Mesendoderm (in vitro differentiated cells): ENCODE results near the gene PKNOX2.

Source experiments
- DNase-seq: peaks from one replicate; pipeline ENCODE4 v3.0.0; 2013
- H2AK5ac ChIP-seq: 2 replicates; pipeline ENCODE4 v1.6.1; 2013; ENCODE audit warnings: low read length, inconsistent platforms
- H2BK120ac ChIP-seq: 2 replicates; pipeline ENCODE4 v1.6.1; 2013; ENCODE audit warnings: low read depth, mild to moderate bottlenecking, low read length, moderate library complexity, mixed read lengths
- H2BK15ac ChIP-seq: replicated peaks from 2 replicates; pipeline ENCODE4 v1.6.1; 2013; ENCODE audit warnings: low read depth, mild to moderate bottlenecking, moderate library complexity
- H2BK5ac ChIP-seq: 2 replicates; pipeline ENCODE4 v1.6.1; 2013; ENCODE audit warnings: low read length, inconsistent platforms
- H3K18ac ChIP-seq: 2 replicates; pipeline ENCODE4 v1.6.1; 2013; ENCODE audit warnings: mild to moderate bottlenecking, low read length, mixed read lengths
- H3K23ac ChIP-seq: one replicate; pipeline ENCODE4 v1.6.1; 2013; ENCODE audit warnings: low read length
- H3K27ac ChIP-seq: 2 replicates; pipeline ENCODE4 v1.5.1; 2013; ENCODE audit warnings: low read depth, mild to moderate bottlenecking, inconsistent platforms, low read length, moderate library complexity
- H3K27me3 ChIP-seq: 2 replicates; pipeline ENCODE4 v1.6.1; 2013; ENCODE audit warnings: low read length, control low read depth, mild to moderate bottlenecking, inconsistent platforms; ENCODE audit not compliant: insufficient read depth, poor library complexity
- H3K36me3 ChIP-seq: 2 replicates; pipeline ENCODE4 v1.6.1; 2013; ENCODE audit warnings: low read length, inconsistent platforms; ENCODE audit not compliant: control insufficient read depth, insufficient read depth
- H3K4ac ChIP-seq: one replicate; pipeline ENCODE4 v1.6.1; 2013; ENCODE audit warnings: low read depth, mild to moderate bottlenecking, low read length, moderate library complexity
- H3K4me1 ChIP-seq: 2 replicates; pipeline ENCODE4 v1.6.1; 2013; ENCODE audit warnings: low read depth, low read length, inconsistent platforms; ENCODE audit not compliant: control insufficient read depth
- H3K4me2 ChIP-seq: 2 replicates; pipeline ENCODE4 v1.6.1; 2013; ENCODE audit warnings: low read length
- H3K4me3 ChIP-seq: 2 replicates; pipeline ENCODE4 v1.5.1; 2013; ENCODE audit warnings: mild to moderate bottlenecking, low read length
- H3K56ac ChIP-seq: one replicate; pipeline ENCODE4 v1.6.1; 2013; ENCODE audit warnings: low read length
- H3K79me1 ChIP-seq: 2 replicates; pipeline ENCODE4 v1.6.1; 2013; ENCODE audit warnings: low read length, inconsistent platforms
- H3K79me2 ChIP-seq: 2 replicates; pipeline ENCODE4 v1.6.1; 2013; ENCODE audit warnings: mild to moderate bottlenecking, low read length; ENCODE audit not compliant: control insufficient read depth, insufficient read depth
- H3K9ac ChIP-seq: 2 replicates; pipeline ENCODE4 v1.6.1; 2013; ENCODE audit warnings: low read length, inconsistent platforms
- H4K5ac ChIP-seq: one replicate; pipeline ENCODE4 v1.6.1; 2013; ENCODE audit warnings: low read length
- H4K8ac ChIP-seq: one replicate; pipeline ENCODE4 v1.6.1; 2013; ENCODE audit warnings: low read depth, mild to moderate bottlenecking, control low read depth, low read length, moderate library complexity
- WGBS: extraction: QIAGEN DNeasy Blood & Tissue Kit; methylation state at CpG from one replicate; pipeline ENCODE4 v1.1.7; 2013; ENCODE audit warnings: low lambda C conversion rate, missing lambda C conversion rate; ENCODE audit not compliant: insufficient coverage; ENCODE audit errors: extremely low coverage; 5-methylcytosine and 5-hydroxymethylcytosine counted together

PKNOX2 gene

DNA sequence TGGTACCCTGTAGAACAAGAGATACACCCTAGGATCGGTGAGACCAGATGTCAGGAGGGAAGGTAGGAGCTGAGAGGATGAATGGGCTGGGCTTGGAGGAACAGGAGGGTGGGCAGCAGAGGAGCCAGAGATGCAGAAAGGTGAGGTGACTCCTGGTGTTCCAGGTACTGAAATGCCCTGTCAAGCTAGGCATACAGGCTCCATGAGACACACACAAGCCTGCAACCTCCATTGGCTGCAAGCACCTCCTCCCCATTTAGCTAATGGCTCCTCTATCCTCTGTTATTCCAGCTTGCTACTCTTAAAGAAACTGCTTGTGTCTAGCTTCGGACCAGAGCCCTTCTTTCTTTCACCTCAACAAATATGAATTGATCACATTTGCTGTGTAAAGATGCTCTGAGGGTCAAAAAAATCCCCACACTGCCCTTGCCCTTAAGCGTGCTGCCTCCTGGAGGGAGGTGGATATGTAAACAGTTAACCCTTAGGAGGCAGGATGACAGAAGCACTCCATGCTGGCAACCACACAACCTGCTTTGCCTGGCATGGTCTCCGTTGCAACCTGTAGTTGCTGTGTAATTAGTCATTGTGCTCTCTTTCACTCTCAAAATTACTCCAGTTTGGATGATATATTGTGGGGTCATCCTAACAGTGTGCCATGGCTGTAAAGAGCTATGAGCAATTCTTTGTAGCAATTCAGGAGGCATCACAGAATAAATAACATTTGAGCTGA, 156.0 kb downstream of the PKNOX2 start:
- Histone ChIP-seq H2BK15ac (no peak overlapping the region), H2AK5ac (no peak overlapping the region), H3K4me1 (no peaks in the 10 kb centered on the region), H4K8ac (no peak overlapping the region), H3K4me2 (no peak overlapping the region), H3K56ac (no peak overlapping the region), H3K18ac (no peak overlapping the region), H3K79me1 (no peaks in the 10 kb centered on the region), H4K5ac (no peak overlapping the region), H3K27ac (no peak overlapping the region), H3K36me3 (no peaks in the 10 kb centered on the region), H3K23ac (no peak overlapping the region), H3K4me3 (no peak overlapping the region), H3K4ac (no peak overlapping the region), H3K9ac (no peak overlapping the region), H3K79me2 (no peaks in the 10 kb centered on the region), H3K27me3 (no peaks in the 10 kb centered on the region), H2BK120ac (no peak overlapping the region), H2BK5ac (no peak overlapping the region)
- no CpG with 5 or more reads among the region's 4 CpGs for WGBS
- no peak for DNase-seq

DNA sequence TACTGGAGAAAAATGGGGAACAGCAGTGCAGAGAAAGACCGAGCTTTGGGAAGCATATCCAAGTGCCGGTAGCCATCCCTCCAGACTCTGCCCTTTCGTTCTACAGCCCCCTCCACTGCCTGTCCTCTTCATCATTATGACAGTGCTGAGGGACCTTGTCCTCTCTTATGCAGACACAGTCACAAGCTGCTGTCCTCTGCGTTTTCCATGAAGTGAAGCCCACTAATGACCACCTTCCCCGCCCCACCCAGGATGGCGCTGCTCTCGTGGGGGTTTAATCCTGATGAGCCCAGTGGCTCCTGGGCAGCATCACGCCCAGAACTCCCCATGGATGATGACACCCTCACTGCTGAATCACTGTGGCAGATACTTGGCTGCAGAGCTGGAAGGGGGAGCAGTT, 157.7 kb downstream of the PKNOX2 start:
- H3K4me3 ChIP-seq, result no peak overlapping the region
- H3K18ac ChIP-seq, result no peak overlapping the region
- no peak overlapping the region for H4K5ac ChIP-seq
- no peak overlapping the region for H2BK120ac ChIP-seq
- no peak overlapping the region for H3K9ac ChIP-seq
- no peak overlapping the region for H2AK5ac ChIP-seq
- no peak overlapping the region for H3K23ac ChIP-seq
- no peak overlapping the region for H3K27ac ChIP-seq
- H3K79me1 ChIP-seq, result no peaks in the 10 kb centered on the region
- H2BK15ac ChIP-seq, result no peak overlapping the region
- no peak overlapping the region for H3K4ac ChIP-seq
- no peak overlapping the region for H2BK5ac ChIP-seq
- WGBS, result no CpG with 5 or more reads among the region's 8 CpGs
- no peaks in the 10 kb centered on the region for H3K79me2 ChIP-seq
- H3K36me3 ChIP-seq, result no peaks in the 10 kb centered on the region
- H3K27me3 ChIP-seq, result no peaks in the 10 kb centered on the region
- H3K56ac ChIP-seq, result no peak overlapping the region
- DNase-seq, result no peak
- no peak overlapping the region for H3K4me2 ChIP-seq
- no peaks in the 10 kb centered on the region for H3K4me1 ChIP-seq
- no peak overlapping the region for H4K8ac ChIP-seq

DNA sequence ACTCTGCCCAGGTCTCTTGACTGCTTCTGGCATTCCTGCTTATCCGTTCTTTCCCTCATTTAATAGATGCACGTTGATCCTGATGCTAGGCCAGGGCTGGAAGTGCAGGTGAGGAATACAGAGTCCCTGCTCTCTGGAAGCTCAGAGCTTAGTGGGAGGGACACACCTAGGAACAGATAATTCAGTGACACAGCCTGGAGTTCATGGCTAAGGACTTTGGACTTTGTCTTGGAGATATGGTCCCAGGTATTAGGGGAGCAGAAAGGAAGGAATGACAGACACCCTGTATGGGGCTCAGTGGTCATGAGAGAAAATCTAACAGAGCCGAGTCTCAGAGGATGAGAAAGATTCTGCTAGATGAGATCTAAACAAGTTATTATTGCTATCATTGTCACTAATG, 160.6 kb downstream of the PKNOX2 start:
- Histone ChIP-seq H3K27me3 (no peaks in the 10 kb centered on the region), H4K5ac (no peak overlapping the region), H4K8ac (no peak overlapping the region), H2BK120ac (no peak overlapping the region), H3K4me2 (no peak overlapping the region), H3K23ac (no peak overlapping the region), H3K18ac (no peak overlapping the region), H3K4me3 (no peak overlapping the region), H3K36me3 (no peaks in the 10 kb centered on the region), H2AK5ac (no peak overlapping the region), H3K27ac (no peak overlapping the region), H2BK5ac (no peak overlapping the region), H3K79me1 (no peaks in the 10 kb centered on the region), H3K4me1 (peaks cover 4% of the 10 kb centered on the region), H3K56ac (no peak overlapping the region), H2BK15ac (no peak overlapping the region), H3K9ac (no peak overlapping the region), H3K4ac (no peak overlapping the region), H3K79me2 (no peaks in the 10 kb centered on the region)
- no CpG with 5 or more reads among the region's 3 CpGs for WGBS
- no peak for DNase-seq

DNA sequence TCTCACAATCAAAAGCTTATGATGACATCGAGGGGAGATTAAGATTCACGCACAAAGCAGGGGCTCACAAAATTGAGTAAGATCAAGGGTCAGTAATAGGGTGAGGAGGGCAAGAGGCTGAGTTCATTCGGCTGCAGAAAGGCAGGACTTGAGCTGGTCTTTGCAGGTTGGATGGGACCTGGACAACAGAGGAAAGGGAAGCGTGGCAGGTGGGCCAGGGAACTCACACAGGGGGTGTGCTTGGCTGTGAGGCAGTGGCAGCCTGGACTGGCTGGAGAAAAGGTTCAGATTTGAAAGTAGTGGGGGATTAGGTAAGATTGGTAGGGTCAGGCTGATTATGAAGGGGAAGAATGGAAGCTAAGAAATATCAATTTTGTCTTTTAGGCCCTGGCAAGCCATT, 161.6 kb downstream of the PKNOX2 start:
- no peaks in the 10 kb centered on the region for H3K36me3 ChIP-seq
- H4K5ac ChIP-seq, result no peak overlapping the region
- no peaks in the 10 kb centered on the region for H3K79me2 ChIP-seq
- H3K79me1 ChIP-seq, result no peaks in the 10 kb centered on the region
- H3K18ac ChIP-seq, result no peak overlapping the region
- H3K27me3 ChIP-seq, result no peaks in the 10 kb centered on the region
- H2AK5ac ChIP-seq, result no peak overlapping the region
- no peak overlapping the region for H2BK15ac ChIP-seq
- peaks cover 7% of the 10 kb centered on the region for H3K4me1 ChIP-seq
- H3K23ac ChIP-seq, result no peak overlapping the region
- DNase-seq, result no peak
- no peak overlapping the region for H2BK5ac ChIP-seq
- H3K9ac ChIP-seq, result no peak overlapping the region
- no peak overlapping the region for H2BK120ac ChIP-seq
- H3K4ac ChIP-seq, result no peak overlapping the region
- no peak overlapping the region for H3K56ac ChIP-seq
- H3K4me2 ChIP-seq, result no peak overlapping the region
- no peak overlapping the region for H3K4me3 ChIP-seq
- WGBS, result no CpG with 5 or more reads among the region's 4 CpGs
- H3K27ac ChIP-seq, result no peak overlapping the region
- no peak overlapping the region for H4K8ac ChIP-seq

DNA sequence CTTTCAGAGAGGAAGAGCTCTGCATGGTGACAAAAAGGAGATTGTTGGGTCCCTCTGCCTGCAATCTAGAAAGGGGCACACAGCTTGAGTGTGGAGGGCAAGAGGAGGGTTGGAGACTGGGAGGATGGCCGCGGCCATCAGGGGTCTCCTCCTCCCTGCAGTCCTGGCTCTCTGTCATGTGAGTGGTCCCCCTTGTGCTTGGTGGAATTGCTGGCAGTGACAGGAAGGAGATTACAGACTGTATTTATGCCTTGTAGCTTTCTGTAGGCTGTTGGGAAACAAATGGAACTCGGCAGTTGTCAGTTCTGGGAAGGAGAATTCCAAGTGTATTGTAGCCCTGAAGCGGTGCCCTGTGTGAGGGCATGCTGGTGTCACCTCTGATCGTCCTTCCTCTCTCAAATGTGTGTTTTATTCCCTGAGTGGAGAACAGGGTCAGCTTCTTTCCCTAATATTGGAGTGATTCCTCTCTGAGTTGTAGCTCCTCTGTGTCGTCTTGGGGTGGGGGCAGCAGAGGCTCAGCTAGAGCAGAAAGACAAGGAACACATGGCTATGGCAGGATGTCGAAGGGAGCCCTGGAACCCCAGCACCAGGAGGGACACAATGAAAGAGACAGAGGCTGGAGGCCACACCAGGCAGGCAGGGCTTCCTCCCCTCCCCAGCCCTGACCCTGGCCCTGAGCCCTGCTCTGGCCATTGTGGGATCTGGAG, 163.1 kb downstream of the PKNOX2 start:
- no peak overlapping the region for H2BK5ac ChIP-seq

More for the DNA sequence above, 163.1 kb downstream of the PKNOX2 start:
- Histone ChIP-seq H2AK5ac (no peak overlapping the region), H3K23ac (no peak overlapping the region), H2BK120ac (no peak overlapping the region), H2BK15ac (no peak overlapping the region), H3K9ac (no peak overlapping the region), H3K4ac (no peak overlapping the region), H3K79me2 (no peaks in the 10 kb centered on the region), H4K5ac (no peak overlapping the region), H3K4me1 (peaks cover 9% of the 10 kb centered on the region), H3K4me3 (no peak overlapping the region), H3K56ac (peak overlapping the region; percentile 22), H3K27me3 (no peaks in the 10 kb centered on the region), H3K79me1 (no peaks in the 10 kb centered on the region), H3K18ac (no peak overlapping the region), H4K8ac (no peak overlapping the region), H3K4me2 (no peak overlapping the region), H3K27ac (no peak overlapping the region), H3K36me3 (no peaks in the 10 kb centered on the region)
- DNase-seq, result no peak
- no CpG with 5 or more reads among the region's 7 CpGs for whole genome bisulfite sequencing
